Right lung (tissue), 5 donors: ENCODE data around the gene GHR. TPM values are rescaled to one million over a fixed set of nuclear protein-coding genes. Genes with fewer than 3 reads are reported as not detected.

Experiments used
- DNase-seq, 2 donors: peaks; one replicate each; pipeline ENCODE4 v3.0.0-alpha.2; 2013
- polyA plus RNA-seq, 5 donors: library from polyadenylated mRNA; unstranded; fragments of 120-200 nt; gene quantifications; one replicate each; pipeline versions ENCODE4 v1.2.1 to v1.2.3, GENCODE V29; 2013; ENCODE audit warnings: inconsistent platforms in 1 of 5, low replicate concordance in 1 of 5; ENCODE audit not compliant: insufficient read length in 5 of 5, insufficient read depth in 1 of 5

GHR gene
- polyA plus RNA-seq, 5 donors = 18.2 to 35.0 (median 29.2) TPM

DNA sequence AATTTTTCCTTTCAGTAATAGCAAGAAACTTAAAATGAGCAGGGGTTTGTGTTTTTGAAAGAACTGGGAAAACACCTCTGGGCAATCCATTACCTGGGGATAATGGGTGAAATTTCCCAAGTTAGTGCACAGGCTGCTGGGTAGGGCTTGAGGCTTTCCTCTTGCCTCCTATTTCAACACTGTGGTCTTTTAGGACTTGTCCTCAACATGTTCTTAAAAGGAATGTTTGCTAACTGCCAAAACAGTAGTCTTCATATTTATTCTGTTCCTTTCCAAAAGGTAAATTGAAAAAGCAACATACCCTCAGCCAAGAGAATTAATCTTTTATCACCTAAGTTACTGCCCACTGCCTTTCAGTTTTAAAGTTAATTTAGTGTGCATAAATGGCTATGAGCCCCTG is 175.1 kb downstream of the GHR start:
- DNase-seq = no peak

DNA sequence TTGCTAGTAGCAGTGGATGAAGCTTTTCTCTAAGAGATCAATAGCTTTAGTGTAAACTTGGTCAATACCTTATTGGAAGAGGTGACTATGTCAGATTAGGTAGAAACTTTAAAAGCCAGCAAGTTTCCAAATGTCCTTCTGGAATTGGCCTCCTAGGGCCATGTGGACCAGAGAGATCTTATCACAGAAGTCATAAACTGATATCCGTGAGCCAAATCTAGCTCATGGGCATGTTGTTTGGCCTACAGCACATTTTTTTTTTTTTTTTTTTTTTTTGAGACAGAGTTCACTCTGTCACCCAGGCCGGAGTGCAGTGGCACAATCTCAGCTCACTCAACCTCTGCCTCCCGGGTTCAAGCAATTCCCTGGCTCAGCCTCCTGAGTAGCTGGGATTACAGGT is 175.9 kb downstream of the GHR start:
- DNase-seq = no peak

DNA sequence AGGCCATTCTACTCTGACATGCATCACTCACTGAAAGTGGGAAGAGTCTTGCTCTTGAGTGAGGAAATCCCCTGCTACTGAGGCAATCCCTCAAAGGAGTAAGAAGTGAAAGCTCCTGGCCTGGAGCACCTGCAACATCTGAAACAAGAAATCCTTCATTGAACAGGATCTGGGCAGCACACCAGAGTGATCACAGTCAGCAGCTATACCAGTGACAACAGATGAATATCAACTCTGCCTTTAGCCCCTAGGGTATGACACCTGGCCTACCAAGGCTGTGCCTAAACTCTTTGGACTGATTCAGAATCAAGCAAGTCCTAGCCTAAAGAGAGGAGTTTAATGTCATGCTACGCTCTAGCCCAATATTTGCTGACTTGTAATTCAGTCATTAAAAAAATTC is 177.2 kb downstream of the GHR start:
- DNase-seq = no peak

DNA sequence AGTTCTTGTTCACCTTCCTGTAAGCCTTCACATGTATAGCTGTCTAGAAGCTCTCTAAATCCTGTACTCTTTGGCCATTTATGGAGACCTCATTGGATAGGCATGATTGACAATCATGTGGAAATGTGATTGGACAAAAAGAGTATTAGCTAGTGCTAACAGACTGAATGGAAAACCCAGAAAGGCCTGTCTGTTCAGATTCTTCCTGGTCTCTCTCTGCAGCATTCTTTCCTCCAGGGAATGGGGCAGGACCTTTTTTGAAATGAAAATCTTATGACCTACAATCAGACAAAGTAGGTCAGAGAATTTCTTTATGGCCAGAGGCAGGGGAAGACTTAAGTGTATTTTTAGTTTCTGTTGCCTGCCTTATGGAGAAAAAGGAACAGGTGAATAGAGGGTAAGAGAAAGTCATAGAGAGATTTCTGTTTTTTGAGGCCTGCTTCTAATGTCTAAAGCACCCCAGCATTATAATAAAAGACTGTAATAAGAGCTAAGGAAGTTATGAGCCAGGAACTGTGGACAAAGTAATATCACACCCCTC is 181.0 kb downstream of the GHR start:
- no peak for DNase-seq

DNA sequence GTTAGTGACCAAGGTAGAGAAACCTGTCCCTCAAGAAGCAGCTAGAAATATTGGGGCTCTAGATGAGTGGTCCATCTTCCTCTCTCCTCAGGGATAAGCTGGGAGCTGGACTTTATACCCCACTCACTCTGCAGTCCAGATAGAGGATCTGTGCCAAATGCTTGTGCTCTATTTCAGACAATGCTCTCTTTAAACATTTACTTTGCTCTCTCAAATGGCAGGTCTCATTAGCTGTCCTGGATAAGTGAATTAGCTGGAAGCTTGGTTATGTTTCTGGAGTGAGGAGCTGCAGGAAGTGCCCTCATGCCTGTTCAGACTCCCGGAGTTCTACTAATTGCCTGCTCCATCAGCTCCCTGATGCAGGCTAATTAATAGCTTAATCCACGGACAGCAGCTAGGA is 182.3 kb downstream of the GHR start:
- DNase-seq = no peak

DNA sequence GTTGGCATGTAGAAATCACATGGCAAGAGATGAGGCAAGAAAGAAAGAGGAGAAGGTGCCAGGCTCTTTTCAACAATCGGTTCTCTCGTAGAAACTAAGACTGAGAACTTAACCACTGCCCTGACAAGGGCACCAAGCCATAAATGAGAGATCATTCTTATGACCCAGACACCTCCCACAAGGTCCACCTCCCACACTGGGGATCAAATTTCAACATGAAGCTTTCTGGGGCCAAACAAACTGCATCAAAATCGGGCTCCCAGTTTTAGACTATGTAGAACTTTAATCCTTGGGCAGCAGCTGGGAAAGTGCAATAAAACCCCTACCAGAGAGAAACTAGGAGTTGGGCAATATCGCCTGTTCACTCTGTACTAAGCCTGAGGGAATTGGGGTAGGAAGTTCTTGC is 183.2 kb downstream of the GHR start:
- no peak for DNase-seq

DNA sequence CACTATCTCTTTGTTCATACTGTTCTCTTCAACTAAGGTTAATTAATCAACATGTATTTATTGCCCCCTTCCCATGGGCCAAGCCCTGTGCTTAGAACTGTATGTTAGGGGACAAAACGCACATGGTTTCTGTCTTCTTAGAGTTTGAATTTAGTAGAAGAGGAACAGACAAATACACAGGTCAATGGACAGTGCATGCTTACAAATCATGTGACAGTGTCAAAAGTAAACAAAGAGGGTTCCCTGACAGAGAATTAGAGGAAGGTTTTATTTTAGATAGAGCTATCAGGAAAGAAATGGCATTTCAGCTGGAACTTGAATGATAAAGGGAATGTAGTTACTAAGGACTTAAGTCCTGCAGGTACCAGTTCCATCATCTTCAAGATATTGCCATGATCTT is 188.2 kb downstream of the GHR start:
- no peak for DNase-seq

DNA sequence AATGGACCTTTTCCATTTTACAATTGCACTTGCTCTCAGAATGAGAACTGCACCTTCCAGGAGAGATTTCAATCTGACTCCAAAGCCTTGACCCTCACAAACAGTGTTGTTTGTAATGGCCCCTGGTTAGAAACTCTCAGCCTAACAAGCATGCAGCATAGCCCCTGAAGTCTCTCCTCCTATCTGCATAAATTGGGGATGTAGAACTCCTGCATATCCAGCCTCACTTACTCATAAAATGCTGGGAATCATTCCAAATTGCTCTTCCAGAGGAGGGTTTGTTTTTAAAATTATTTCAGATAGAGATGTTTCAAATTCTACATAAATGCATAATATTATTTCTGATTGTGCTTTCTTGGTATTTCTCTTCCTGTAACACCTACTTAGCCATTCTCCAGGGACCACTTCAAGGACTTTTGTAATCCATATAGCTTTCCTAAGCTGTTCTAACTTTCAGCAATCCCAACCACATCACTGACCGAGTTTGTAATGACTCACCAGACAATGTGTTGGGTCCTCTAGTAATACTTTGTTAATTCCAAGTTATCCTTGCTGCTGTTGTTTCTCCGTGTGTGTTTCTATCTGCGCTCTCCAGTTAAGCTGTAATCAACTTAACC is 189.6 kb downstream of the GHR start:
- peak; percentile 51 to 60 for DNase-seq

DNA sequence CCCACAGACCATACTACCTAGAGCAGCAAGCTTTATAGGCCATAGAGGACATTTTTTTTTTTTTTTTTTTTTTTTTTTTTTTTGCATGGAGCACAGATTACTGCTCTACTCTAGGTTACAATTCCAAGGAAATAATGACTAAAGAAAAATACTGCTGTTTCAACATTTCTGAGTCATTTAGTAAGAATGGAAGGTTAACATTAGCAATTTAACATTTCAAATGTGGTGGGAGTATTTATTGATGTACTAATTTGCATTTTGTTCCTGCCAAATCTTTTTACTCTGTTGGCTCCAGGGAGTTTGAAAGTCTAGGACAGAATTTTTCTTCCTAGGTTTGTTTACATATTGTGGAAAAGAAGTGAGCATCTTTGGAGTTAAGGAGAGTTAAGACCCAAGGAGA is 191.3 kb downstream of the GHR start:
- no peak for DNase-seq

DNA sequence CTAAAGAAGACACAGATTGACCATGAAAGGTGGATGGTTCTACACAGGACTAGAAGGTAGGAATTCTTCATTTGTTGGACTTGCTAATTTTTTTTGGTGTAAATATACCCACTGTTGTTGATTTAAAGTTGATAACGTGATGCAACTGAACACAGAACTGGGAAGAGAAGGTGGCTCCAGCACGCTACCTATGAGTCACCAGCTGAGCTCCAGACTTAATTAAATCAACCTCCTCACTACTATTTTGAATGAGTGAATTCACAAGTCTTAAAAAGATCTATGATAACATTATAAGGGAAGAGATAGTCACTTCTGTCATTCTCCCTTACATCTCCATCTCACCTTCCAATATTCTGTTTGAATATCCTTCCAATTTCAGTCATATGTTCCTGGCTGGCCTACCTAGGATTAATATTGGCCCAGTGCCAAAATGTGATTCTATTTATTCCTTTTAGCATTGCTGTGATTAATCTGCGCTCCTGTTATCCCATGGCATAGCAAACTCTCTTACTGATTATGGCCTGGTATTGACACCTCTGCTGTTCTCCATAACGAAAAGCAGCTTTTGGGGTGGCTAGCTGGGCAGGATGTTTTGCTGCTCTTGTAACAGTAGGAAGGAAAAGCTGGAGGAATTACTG is 197.5 kb downstream of the GHR start:
- no peak for DNase-seq

DNA sequence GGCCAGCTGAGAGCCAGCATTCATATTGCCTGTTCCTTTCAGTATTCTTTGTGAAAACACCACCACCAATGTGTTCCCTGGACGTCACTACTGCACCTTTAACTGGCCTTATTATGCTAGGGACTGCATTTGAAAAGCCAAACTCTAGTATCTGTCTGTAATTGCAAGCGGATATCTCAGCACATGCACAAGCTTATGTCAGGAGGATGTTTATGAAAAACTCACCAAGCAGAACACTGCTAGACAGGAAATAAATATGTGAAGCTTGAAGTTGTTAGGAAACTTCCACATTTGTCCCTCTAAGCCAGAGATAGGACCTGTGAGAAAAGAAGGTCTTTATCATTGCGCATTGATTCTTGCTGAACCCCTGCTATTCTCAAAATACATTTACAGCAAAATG is 198.0 kb downstream of the GHR start:
- peak in 1 of 2 donors; percentile 33 for DNase-seq

DNA sequence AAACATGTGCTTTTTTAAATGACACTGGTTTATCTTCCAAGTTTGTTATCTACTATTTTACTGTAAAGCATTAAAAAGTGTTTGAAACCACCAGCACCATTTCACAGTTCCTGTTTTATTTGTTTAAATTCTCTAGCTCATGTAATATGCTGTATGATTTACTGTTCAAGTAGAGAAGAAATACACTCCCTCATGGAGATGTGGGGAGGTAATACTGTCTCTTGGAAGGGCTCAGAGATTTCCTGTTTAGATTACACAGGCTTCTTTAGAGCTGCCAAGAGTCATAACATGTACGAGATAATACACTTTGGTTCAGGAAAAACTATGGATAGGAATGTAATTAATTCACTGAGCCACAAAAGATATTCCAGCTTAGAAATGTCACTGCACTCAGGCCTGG is 198.4 kb downstream of the GHR start:
- no peak for DNase-seq

DNA sequence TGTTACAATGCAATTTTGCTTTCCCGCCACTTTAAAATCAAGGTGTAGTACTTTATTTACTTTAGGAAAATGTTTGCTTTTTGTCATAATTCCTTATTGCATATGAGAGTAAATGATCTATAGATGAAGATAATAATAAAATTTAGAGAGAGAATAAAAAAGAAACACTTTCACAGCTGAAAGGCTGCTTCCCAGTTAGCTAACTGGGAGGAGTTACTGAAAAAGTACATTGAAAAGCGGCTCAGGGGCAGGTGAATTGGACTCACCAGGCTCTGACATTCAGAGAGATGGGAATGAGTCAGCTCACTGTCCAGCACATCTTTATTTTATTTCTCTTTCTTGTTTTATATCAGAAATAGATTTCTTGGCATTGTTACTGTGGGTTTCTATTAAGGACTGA is 201.7 kb downstream of the GHR start:
- no peak for DNase-seq

DNA sequence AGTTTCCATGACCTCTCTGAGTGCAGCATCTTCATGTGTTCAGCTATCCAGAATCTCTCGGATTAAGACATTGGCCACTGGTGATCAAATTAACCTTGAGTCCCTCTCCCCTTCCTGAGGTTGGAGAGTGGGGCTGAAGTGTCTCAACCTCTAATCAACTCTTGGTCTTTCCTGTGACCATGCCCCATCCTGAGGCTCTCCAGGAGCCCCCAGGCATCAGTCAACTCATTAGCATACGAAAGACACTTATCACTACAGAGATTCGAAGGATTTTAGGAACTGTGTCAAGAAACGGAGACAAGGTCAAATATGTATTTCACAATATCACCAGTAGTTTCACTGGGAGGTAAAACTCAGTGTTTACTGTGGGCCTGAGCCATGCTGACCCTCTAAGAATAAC is 203.2 kb downstream of the GHR start:
- DNase-seq = no peak

DNA sequence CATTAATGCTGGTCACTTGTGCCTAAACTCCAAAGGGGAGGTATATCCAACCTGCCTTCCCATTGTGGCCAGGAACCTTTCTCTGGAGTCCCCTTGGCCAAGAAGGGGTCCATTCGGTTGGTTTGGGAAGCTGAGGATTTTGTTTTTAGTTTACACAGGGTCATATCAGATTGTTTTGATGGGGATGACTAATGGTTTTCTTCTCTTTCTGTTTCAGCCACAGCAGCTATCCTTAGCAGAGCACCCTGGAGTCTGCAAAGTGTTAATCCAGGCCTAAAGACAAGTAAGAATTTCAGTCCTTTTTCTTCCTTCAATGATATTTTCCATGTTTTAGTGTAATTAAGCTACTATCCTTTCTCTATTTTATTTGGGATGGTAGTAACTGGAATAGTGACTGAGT is 205.6 kb downstream of the GHR start:
- no peak for DNase-seq

DNA sequence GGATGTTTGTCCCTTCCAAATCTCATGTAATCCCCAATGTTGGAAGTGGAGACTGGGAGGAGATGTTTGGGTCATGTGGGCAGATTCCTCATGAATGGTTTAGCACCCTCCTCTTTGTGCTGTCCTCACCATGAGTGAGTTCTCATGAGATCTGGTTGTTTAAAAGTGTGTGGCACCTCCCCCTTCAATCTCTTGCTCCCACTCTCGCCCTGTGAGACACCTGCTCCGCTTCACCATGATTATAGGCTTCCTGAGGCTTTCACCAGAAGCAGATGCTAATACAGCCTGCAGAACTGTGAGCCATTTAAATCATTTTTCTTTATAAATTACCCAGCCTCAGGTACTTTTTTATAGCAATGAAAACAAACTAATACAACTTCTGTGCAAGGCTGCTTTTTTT is 206.0 kb downstream of the GHR start:
- no peak for DNase-seq

DNA sequence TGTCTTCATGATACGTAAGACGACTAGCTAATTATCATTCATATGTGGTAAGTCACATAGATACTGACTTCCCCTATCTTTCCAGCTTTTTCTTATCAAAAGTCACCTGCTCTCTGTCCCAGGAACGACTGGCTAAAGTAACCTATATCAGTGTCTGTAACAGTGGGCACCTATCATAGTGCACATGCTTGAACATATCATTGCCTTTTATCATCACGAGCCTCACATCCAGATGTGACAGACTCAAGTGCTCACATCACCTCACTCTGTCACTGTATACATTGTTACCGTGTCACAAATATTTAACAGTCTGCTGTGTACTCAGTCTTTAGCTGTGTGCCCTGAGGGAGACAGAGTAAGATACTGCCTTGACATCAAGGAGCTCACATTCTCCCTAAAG is 208.0 kb downstream of the GHR start:
- DNase-seq = no peak

DNA sequence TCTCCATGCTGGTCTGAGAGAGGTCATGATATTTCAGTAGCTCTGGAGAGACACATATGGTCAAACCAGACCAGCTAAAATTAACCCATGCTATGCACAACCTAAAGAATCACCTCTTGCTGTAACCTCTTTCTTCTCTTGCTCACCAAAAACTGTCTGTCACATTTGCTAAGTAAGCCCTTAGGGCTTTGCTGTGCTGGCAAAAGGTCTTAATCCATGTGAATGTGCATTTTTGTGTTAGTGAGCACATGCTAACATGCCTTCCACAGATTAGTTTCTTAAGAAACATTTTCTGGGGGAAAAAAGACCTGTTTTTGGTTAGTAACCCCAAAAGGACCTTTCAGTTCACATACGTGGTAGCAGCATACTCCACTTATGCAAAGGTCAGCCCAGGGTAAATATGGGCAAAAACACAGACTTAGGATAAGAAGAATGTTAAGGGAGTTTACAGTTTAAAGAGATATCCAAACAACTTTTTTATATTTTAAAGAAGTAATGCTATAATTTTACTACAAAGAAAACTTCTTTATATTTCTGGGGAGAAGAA is 209.2 kb downstream of the GHR start:
- DNase-seq = no peak

DNA sequence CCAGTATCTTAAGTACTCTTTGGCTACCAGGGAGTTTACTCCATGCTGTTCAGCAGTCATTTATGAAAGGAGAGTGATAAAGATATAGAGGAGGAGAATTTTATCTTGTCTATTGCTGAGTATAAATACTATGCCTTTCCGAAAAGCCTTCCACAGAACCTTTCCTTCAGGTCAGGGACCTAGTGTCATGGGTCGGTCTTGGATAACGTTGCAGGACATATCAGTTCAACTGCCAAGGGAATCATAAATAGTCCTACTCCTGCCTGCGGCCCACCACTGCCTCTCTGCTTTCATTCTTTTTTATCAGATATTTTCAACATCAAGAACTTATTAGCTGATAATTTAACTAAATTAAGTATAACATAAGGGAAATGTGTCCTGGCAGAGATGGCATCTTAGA is 211.3 kb downstream of the GHR start:
- DNase-seq = no peak

DNA sequence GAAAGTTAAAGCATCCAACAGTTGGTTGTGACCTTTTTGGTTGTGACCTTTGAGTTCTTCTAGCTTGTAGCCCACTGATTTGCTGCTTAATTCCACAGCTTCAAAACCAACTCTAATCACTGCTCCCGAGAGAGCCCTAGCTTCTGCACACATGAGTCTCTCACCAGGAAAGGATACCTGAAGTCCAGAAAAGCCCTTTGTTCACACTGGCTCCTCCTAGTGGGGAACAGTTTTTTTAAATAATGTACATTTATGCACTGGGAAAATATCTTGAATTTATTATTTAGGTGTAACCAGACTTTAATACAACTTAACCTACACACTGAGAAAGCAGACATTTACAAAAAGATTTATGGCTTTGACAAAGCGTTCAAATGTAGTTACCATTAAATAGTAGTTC is 213.2 kb downstream of the GHR start:
- no peak for DNase-seq

DNA sequence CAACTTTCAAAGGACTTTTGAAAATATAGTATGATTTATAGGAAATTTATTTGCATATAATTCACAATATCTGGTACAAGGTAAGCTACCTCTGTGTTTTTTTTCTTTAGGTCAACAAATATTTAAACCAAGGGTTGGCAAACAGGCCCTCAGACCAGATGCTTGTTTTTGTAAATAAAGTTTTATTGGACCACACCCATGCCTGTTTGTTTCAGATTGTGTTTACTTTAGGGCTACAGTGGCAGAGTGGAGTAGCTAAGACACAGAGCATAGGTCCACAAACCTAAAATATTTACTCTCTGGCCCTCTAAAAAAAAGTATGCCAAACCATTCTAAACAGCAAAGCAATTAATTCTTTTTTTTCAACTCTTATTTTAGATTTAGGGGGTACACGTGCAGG is 213.7 kb downstream of the GHR start:
- DNase-seq = no peak

DNA sequence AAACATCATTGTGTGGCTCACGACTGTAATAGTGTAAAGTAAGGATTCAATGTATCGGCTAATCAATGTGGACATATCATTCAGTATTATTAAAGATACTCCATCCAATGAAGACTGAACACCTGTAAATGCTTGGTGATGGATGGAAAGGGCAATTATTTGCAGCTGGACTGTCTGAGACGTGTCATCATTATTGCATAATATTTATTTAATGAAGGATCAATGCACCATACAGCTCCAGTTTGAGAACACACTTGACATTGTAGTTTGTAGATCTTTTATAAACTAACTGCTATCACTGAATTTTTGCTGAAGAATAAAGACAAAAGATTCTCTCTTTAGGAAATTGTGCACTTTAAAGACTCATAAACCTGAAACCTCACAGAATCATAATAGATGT is 215.7 kb downstream of the GHR start:
- DNase-seq = no peak

DNA sequence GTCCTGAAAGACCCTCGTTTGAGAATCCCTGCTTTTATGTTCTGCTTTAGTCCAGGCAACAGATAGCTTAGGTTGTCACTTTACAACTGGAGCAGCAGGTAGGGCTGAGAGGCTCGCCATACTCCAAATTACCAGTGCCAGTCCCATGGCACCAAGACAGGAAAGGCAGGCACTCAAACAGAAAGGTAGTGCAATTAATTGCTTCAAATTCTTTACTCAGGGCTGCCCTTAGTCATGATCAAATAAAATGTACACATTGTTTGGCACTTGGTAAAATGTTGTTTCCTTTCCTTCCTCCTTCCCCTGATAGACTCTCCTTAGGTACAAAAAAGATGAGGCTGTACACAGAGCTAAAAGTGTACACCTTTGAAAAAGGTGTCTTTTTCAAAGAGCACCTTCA is 217.6 kb downstream of the GHR start:
- no peak for DNase-seq
